ENCODE results near the gene TRIO. TPM values are rescaled to one million over a fixed set of nuclear protein-coding genes. Genes with fewer than 3 reads are reported as not detected.
A peak's percentile ranks its signal among the peaks of the same experiment; 100 is the strongest.

Gene TRIO
- total and polyA plus RNA-seq, 2 donors (not counting 3 experiments of a cell fraction or from before 2014, with no cell fraction given) = 82.9 to 248 TPM

DNA sequence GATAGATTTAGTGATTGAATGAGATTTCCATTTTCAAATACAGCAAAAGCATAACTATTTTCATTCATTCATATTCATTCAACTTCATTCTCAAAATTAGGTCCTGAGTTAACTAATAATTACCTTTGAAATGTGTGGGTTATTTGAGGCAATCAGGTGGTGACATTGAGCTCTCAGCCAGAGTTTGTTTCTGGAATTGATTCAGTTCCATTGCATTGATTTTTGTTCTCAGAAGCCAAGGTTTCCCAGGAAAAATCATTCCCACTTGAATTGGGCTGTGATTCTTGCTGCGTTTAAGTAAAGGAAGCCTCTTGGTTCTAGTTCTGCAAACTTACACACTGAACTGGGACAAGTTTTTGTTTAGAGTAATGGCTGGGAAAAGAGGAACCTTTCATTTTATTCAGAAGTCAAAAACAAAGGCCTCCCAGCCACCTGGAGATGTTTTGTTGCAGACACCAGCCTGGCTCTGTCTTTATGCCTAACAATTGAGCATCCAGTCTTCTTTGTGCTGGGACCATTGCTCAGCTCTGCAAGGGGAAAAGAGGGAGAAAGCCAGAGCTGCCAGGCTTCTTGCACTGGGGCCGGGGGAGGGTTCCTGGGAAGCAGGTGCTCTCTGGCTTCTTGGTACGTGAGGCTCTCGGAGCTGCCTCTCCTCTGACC is 198.6 kb downstream of the TRIO start:
- POLR2A ChIA-PET = no interaction called here
- Histone ChIP-seq H3K9me3 (replicated peaks; ENCODE audit: control insufficient read depth, insufficient read depth, low read length) (no peaks in the 10 kb centered on the region), H3K27me3 (ENCODE audit: control insufficient read depth in 2 of 2, insufficient read depth in 2 of 2, low read length in 2 of 2) (no peaks in the 10 kb centered on the region), H2AFZ (ENCODE audit: low read depth, low read length) (no peak overlapping the region), H4K20me1 (replicated peaks; ENCODE audit: control insufficient read depth, extremely low read depth, insufficient read depth, low read length) (no peaks in the 10 kb centered on the region), H3K4me2 (ENCODE audit: insufficient read depth, low read length) (no peak overlapping the region), H3K9me1 (replicated peaks; ENCODE audit: control insufficient read depth, extremely low read depth, insufficient read depth, low read length) (no peaks in the 10 kb centered on the region), H3K9ac (replicated peaks; ENCODE audit: extremely low read depth, insufficient read depth, low read length) (no peak overlapping the region), H3K79me2 (ENCODE audit: control insufficient read depth, insufficient read depth, low read length) (peaks cover 48% of the 10 kb centered on the region), H3K27ac (ENCODE audit: insufficient read depth, low read depth, low read length) (peak overlapping the region; percentile 4), H3K4me1 (ENCODE audit: control insufficient read depth, extremely low read depth, insufficient read depth, low read length) (peaks cover 19% of the 10 kb centered on the region), H3K36me3 (ENCODE audit: control insufficient read depth in 2 of 2, extremely low read depth in 1 of 2, insufficient read depth in 2 of 2, low read length in 2 of 2) (peaks cover 10 to 16% of the 10 kb centered on the region in 2 experiments), H3K4me3 (replicated peaks in 1 of 3; ENCODE audit: insufficient read depth in 1 of 3, low read depth in 1 of 3, low read length in 3 of 3) (no peak overlapping the region)
- CTCF ChIA-PET = interaction anchor here (1.2 to 2.0 kb wide), 3 partner anchors 10 to 307 kb away, joined by 3 to 11 read pairs (median 5); no protein-coding TSS in a partner anchor
- dilution Hi-C loops (cut with MboI; ENCODE audit: extremely low pct_ligation_motif_present, low sequenced_read_pairs) = no loop called here
- no peak for FAIRE-seq
- intact Hi-C loops (cut with micrococcal nuclease) = loop anchor here (5.0 kb wide), 1 partner anchor 234 kb away; no protein-coding TSS in a partner anchor
- no TSS peak for BruUV-seq (replicated peaks)
- DNase-seq (ENCODE audit: low read depth, low spot score) = peak; percentile 18
- TF ChIP-seq, protein P1, sequence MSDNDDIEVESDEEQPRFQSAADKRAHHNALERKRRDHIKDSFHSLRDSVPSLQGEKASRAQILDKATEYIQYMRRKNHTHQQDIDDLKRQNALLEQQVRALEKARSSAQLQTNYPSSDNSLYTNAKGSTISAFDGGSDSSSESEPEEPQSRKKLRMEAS (IDR thresholded peaks at IDR 0.05; ENCODE audit: insufficient read depth, insufficient read length) = no peak
- no peak for TF ChIP-seq POLR2A (IDR thresholded peaks at IDR 0.05; ENCODE audit: low read depth, low read length)
- TF ChIP-seq, protein P2, sequence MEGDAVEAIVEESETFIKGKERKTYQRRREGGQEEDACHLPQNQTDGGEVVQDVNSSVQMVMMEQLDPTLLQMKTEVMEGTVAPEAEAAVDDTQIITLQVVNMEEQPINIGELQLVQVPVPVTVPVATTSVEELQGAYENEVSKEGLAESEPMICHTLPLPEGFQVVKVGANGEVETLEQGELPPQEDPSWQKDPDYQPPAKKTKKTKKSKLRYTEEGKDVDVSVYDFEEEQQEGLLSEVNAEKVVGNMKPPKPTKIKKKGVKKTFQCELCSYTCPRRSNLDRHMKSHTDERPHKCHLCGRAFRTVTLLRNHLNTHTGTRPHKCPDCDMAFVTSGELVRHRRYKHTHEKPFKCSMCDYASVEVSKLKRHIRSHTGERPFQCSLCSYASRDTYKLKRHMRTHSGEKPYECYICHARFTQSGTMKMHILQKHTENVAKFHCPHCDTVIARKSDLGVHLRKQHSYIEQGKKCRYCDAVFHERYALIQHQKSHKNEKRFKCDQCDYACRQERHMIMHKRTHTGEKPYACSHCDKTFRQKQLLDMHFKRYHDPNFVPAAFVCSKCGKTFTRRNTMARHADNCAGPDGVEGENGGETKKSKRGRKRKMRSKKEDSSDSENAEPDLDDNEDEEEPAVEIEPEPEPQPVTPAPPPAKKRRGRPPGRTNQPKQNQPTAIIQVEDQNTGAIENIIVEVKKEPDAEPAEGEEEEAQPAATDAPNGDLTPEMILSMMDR (IDR thresholded peaks at IDR 0.05; ENCODE audit: extremely low read depth in 1 of 2, insufficient read depth in 1 of 2, low read depth in 1 of 2, low read length in 2 of 2) = no peak
- no peak for TF ChIP-seq GATA2 (IDR thresholded peaks at IDR 0.05; ENCODE audit: insufficient read depth, insufficient read length, low read depth, low read length)
- no peak for TF ChIP-seq JUN (IDR thresholded peaks at IDR 0.05; ENCODE audit: borderline replicate concordance, insufficient read depth, insufficient read length, low read depth)
- TF ChIP-seq MYC (IDR thresholded peaks at IDR 0.05; ENCODE audit: low read depth, low read length) = no peak
- TF ChIP-seq FOS (IDR thresholded peaks at IDR 0.05; ENCODE audit: borderline replicate concordance, insufficient read depth, low read length) = no peak
- no peak for TF ChIP-seq POLR2AphosphoS5 (IDR thresholded peaks at IDR 0.05; ENCODE audit: insufficient read depth, low read depth, low read length)
- TF ChIP-seq EZH2 (IDR thresholded peaks at IDR 0.05; ENCODE audit: borderline replicate concordance, low read depth, low read length, severe bottlenecking) = no peak
